Stimulated activated CD8-positive, alpha-beta memory T cell treated with anti-CD3 and anti-CD28 coated beads, Interleukin-15, amount 100 ng/mL, for 48 hours (primary cell): ENCODE data around the gene DENND2D.

ENCODE experiments used
- DNase-seq, 2 donors: peaks; one replicate each; pipeline ENCODE4 v3.0.0-alpha.2; 2020; ENCODE audit warnings: low read depth in 2 of 2

DENND2D gene

DNA sequence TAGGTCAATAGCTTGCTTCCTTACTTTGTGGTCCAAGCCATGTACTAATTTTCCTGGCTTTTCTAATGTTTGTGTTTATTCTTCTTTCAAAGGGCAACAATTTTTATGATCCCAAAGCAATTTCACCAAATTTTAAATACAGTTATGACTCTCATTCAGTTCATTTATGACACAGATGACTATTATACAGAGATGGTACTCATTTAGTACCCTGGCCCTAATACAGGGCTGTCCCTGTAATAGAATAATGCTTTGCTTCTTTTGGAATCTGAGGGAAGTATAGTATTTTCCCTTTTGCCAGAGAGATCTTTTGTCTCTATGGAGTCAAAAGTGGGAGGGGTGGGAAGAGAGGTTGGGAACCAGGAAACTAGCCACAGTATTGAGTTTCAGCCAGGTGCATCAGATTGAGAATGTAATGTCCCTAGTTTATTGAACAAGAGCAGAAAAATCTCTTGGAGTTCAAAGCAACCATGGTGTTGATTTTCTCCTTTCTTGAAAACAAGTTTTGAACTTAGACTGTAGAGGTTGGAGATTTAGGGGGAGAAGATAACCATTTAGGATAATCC lies 20.4 kb downstream of the DENND2D start:
- no peak for DNase-seq

DNA sequence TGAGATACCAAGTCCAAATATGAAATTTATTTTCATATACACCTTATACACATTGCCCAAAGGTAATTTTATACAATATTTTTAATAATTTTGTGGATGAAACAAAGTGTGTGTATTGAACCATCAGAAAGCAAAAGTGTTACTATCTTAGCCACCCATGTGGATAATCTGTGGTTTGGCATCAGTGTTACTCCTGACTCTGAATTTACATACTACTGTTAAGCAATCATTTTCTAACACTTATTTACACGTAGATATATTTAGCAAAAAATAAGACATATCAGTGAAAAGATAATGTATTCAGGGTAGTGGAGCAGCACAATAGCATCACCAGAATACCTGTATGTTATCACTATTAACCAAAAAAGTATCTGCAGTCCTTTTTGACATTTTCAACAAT lies 23.8 kb downstream of the DENND2D start:
- no peak for DNase-seq

GRCh38 chr1:111175349-111175748 lies 25.1 kb downstream of the DENND2D start:
- no peak for DNase-seq

GRCh38 chr1:111174070-111174469 lies 26.4 kb downstream of the DENND2D start:
- DNase-seq: no peak

GRCh38 chr1:111172463-111172862 lies 28.0 kb downstream of the DENND2D start:
- DNase-seq: no peak

- no peak for DNase-seq
Observed at GRCh38 chr1:111164151-111164550, 36.3 kb downstream of the DENND2D start.

GRCh38 chr1:111163363-111163762 lies 37.1 kb downstream of the DENND2D start:
- DNase-seq: no peak

DNA sequence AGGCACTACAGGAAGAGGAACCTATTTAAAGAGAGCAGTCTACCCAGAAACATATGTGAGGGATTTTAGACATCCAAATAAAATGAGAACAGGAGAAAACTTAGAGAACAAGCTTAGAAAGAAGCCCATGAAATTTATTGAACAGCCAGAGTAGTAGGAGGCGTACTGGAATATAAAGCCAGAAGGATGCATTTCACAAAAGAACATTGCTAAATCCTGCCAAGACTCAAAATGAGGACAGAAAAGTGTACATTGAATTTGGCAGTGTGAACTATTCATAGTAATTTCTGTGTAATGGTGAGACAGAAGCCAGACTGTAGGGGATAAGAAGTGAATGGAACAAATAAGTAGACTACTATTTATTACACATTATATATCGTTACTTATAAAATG lies 38.0 kb downstream of the DENND2D start:
- no peak for DNase-seq

- no peak for DNase-seq
Observed at GRCh38 chr1:111161843-111162487, 38.5 kb downstream of the DENND2D start.

DNA sequence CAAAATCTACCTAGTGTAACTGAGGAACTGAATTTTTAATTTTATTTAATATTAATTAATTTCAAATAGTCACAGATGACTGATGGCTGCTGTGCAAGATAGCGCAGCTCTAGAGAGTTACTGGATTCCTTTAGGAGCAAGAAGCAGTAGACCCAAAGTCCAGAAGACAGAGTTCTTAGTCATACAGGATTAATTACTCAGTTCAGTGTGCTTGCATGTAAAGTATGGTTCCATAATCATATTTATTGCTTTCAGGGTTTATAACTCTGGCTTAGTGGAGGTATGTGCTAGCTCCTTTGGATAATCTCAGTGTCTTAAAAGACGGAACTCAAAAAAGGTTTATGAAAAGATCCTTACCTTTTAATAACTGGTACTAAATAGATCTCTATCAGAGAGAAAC lies 43.0 kb downstream of the DENND2D start:
- no peak for DNase-seq

GRCh38 chr1:111154021-111154999 lies 46.1 kb downstream of the DENND2D start:
- DNase-seq: no peak

DNA sequence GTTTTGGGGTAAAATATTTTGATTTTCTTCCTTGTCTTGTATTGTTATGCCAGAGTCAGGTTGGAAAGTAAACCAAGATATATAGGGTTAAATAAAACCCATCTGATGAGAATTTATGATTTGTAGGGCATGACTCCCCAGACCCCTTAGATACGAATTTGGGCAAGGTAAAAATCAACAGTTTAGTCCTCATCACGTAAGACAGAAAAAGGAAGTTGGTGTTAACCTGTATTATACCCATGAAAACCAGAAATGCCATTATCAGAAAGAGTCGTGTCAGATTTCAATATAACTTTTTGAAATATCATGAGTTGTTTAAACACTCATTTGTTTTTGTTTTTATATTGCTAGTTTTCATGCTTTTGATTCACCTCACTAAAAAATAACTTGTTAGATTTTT lies 48.6 kb downstream of the DENND2D start:
- DNase-seq: no peak

- DNase-seq: no peak
Observed at GRCh38 chr1:111148376-111148881, 52.0 kb downstream of the DENND2D start.

GRCh38 chr1:111147948-111148347 lies 52.5 kb downstream of the DENND2D start:
- no peak for DNase-seq

DNA sequence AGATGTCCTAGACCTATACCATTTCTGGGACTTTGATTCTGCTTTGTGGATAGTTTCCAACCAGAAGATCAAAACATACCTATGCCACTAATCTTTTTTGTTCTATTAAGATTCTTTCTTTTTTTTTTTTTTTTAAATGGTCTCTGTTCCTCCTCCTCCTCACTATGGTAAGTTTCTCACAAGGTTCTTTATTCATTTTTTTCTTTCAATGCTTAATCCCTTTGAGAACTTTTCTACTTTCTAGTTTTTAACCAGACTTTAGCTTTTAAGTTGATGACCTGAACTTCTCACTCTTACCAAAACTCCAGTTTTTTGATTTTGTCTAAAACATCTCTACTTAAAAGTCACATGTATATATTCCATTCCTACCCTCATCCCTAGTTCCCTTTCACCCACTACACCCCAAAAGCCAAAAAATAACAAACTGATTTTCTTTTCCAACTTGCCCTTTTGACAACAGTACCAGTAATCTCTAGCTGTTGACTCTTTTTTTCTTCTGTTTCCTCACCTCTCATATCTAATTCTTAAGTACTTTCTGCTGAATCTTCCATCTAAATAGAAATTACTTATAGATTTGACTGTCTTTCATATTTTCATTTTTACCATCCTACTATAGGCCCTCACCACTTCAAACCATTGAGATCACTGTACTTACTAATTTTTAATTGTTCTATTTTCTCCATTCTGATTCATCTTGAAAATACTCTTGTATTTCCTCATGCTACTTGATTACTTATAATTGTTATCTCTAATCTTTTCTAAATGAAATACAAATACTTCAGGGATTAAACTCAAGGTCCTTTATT lies 54.3 kb downstream of the DENND2D start:
- DNase-seq: no peak

DNA sequence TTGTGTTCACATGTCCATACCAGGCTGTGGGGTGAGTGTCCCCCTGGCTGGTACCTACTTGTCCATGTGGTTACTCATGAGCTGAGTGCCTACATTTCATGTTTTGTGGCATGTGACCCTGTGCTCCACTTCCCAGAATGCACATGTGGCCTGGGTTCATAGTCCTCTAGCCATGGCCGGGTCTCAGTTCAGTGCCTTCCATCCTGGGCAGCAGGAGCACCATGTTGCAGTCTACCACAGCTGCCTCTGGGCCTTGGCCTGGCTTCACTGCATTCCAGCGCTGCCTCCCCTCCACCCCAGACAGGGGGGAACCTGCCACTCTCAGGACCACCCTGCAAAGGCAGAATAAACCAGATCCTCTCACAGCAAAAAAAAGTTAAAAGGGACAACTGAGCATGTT lies 54.9 kb downstream of the DENND2D start:
- no peak for DNase-seq

- DNase-seq: no peak
Observed at GRCh38 chr1:111142356-111142975, 58.0 kb downstream of the DENND2D start.

GRCh38 chr1:111141245-111142220 lies 58.9 kb downstream of the DENND2D start:
- DNase-seq: no peak

- no peak for DNase-seq
Observed at GRCh38 chr1:111140680-111140967, 59.8 kb downstream of the DENND2D start.

- DNase-seq: peak; percentile 89 to 90
Observed at GRCh38 chr1:111139956-111140679, 60.3 kb downstream of the DENND2D start, which contains the start of the genes CEPT1 and DRAM2. Gene CEPT1 (plus strand): TSS chr1:111140223. CDS start chr1:111147715, 7,492 bp downstream. Gene DRAM2 (minus strand): TSS chr1:111140093. CDS start chr1:111131554, 8,539 bp downstream.
